BLaER1 treated with 17β-estradiol and CSF1 and Interleukin-3, amounts not matched to agents 10 nM and 100 nM (cell line): ENCODE data around the gene HTR5A.
A peak's percentile ranks its signal among the peaks of the same experiment; 100 is the strongest.

Source experiments
- H3K27ac ChIP-seq, 11 experiments: shearing (Covaris generic); formaldehyde crosslinking; 2 replicates each; pipeline ENCODE4 v1.8.1; 2022
- H3K27me3 ChIP-seq, 11 experiments: shearing (Covaris generic); formaldehyde crosslinking; 2 replicates each; pipeline ENCODE4 v1.8.1; 2022
- H3K36me3 ChIP-seq, 11 experiments: shearing (Covaris generic); formaldehyde crosslinking; 2 replicates each; pipeline ENCODE4 v1.8.1; 2022
- H3K4me1 ChIP-seq, 10 experiments: shearing (Covaris generic); formaldehyde crosslinking; 2 replicates each; pipeline ENCODE4 v1.8.1; 2022
- H3K4me2 ChIP-seq, 11 experiments: shearing (Covaris generic); formaldehyde crosslinking; 2 replicates each; pipeline ENCODE4 v1.8.1; 2022
- H3K4me3 ChIP-seq, 10 experiments: shearing (Covaris generic); formaldehyde crosslinking; 2 replicates each; pipeline ENCODE4 v1.8.1; 2022
- H3K9ac ChIP-seq, 11 experiments: shearing (Covaris generic); formaldehyde crosslinking; 2 replicates each; pipeline ENCODE4 v1.8.1; 2022
- H3K9me3 ChIP-seq, 11 experiments: shearing (Covaris generic); formaldehyde crosslinking; replicated peaks in 1 of 11; 2 replicates each; pipeline ENCODE4 v1.8.1; 2022
- H4K20me1 ChIP-seq, 11 experiments: shearing (Covaris generic); formaldehyde crosslinking; 2 replicates each; pipeline ENCODE4 v1.8.1; 2022
- Cebpa-rat ChIP-seq, 11 experiments: shearing (Covaris generic); IDR thresholded peaks; 2 replicates each; pipeline ENCODE4 v1.8.1; 2022

Gene HTR5A

DNA sequence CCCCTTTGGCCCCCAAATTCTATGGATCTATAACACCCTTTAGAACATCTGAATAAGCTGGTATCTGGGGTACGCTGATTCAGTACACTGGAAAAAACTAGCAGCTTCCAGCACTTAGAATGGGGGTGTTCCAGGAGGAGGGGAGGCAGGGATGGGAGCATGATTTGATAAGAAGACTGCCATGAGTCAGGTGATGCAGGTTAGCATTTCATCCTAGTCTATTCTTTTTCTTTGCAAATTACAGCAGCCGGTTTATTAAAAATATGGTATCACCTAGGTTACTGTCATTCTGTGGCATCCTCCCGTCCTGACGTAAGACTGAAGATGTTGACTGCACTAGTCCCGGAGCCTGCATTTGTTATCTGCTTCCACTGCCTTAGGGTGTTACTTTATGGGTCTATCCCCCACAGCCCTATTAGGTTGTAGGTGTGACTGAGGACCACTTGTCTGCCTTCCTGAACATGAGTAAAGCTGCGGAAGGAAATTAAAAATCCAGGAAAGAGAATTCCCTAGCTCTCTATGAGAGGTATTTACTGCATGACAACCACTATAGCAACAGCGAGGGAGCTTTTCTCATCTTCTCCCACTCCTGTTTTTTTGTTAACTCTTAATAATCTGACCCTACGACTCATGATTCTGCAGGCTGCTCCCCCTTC is 1.9 kb downstream of the HTR5A start:
- no peak overlapping the region for H3K9ac ChIP-seq
- peaks cover 0 to 15% (median 8%) of the 10 kb centered on the region in 11 experiments; a peak in 15 of 22 replicates for H3K27me3 ChIP-seq
- no peak overlapping the region for H3K4me3 ChIP-seq
- TF ChIP-seq Cebpa-rat (IDR thresholded peaks at IDR 0.05): no peak
- no peak overlapping the region for H3K27ac ChIP-seq
- peaks cover 0 to 11% (median 5%) of the 10 kb centered on the region in 11 experiments; a peak in 6 of 22 replicates for H4K20me1 ChIP-seq
- H3K4me2 ChIP-seq: no peak overlapping the region
- H3K9me3 ChIP-seq: no peaks in the 10 kb centered on the region
- no peaks in the 10 kb centered on the region for H3K36me3 ChIP-seq
- H3K4me1 ChIP-seq: peaks cover 0 to 5% (median 0%) of the 10 kb centered on the region in 10 experiments; a peak in 5 of 20 replicates

DNA sequence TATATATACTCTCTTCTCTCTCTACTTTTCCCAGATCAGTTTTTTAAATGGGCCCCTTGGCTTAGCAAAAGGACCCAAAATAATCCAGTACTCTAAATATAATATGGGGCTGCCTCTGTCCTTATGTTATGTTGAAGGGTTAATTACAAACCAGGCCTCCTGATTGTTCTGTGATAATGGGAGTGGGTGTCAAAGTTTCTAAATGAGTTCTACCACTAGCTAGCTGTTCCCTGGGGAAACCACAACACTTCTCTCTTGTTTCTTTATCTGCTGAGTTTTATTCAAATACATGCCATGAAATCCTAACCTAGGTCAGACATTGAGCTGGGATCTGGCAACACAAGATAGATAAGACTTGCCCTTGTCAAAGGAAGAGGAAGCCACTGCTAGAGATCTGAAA is 3.8 kb downstream of the HTR5A start:
- no peak overlapping the region for H3K27ac ChIP-seq
- H3K4me1 ChIP-seq: peaks cover 0 to 5% (median 0%) of the 10 kb centered on the region in 10 experiments; a peak in 5 of 20 replicates
- H3K27me3 ChIP-seq: peaks cover 0 to 15% (median 8%) of the 10 kb centered on the region in 11 experiments; a peak in 15 of 22 replicates
- TF ChIP-seq Cebpa-rat (IDR thresholded peaks at IDR 0.05): no peak
- H3K9ac ChIP-seq: no peak overlapping the region
- no peak overlapping the region for H3K4me2 ChIP-seq
- no peak overlapping the region for H3K4me3 ChIP-seq
- H4K20me1 ChIP-seq: peaks cover 0 to 11% (median 5%) of the 10 kb centered on the region in 11 experiments; a peak in 6 of 22 replicates
- no peaks in the 10 kb centered on the region for H3K36me3 ChIP-seq
- H3K9me3 ChIP-seq: no peaks in the 10 kb centered on the region

- Histone ChIP-seq H3K36me3 (no peaks in the 10 kb centered on the region), H3K4me2 (peak overlapping the region in 5 of 11 experiments; percentile 52 to 63 (median 60); a peak in 6 of 22 replicates), H4K20me1 (no peaks in the 10 kb centered on the region), H3K4me3 (no peak overlapping the region), H3K27me3 (no peaks in the 10 kb centered on the region), H3K27ac (no peak overlapping the region), H3K9ac (no peak overlapping the region), H3K9me3 (peaks cover 0 to 7% (median 0%) of the 10 kb centered on the region in 11 experiments; a peak in 2 of 22 replicates), H3K4me1 (peaks cover 0 to 43% (median 21%) of the 10 kb centered on the region in 10 experiments; a peak in 14 of 20 replicates)
- TF ChIP-seq Cebpa-rat (IDR thresholded peaks at IDR 0.05): no peak
Measured at GRCh38 chr7:155084021-155084420, 13.9 kb downstream of the HTR5A start.

GRCh38 chr7:155084969-155085368 is 14.8 kb downstream of the HTR5A start:
- no peak for TF ChIP-seq Cebpa-rat (IDR thresholded peaks at IDR 0.05)

GRCh38 chr7:155090684-155091083 is 20.6 kb downstream of the HTR5A start:
- Histone ChIP-seq H3K27ac (no peak overlapping the region), H3K9ac (no peak overlapping the region), H3K36me3 (no peaks in the 10 kb centered on the region), H3K9me3 (peaks cover 4 to 13% (median 7%) of the 10 kb centered on the region in 11 experiments; a peak in 10 of 22 replicates), H3K4me2 (peak overlapping the region in 10 of 11 experiments; percentile 0 to 75 (median 56); a peak in 16 of 22 replicates), H3K4me3 (no peak overlapping the region), H3K27me3 (no peaks in the 10 kb centered on the region), H4K20me1 (no peaks in the 10 kb centered on the region), H3K4me1 (peaks cover 0 to 85% (median 57%) of the 10 kb centered on the region in 10 experiments; a peak in 15 of 20 replicates)
- TF ChIP-seq Cebpa-rat (IDR thresholded peaks at IDR 0.05): no peak

More at GRCh38 chr7:155084969-155085368, 14.8 kb downstream of the HTR5A start:
- Histone ChIP-seq H3K9me3 (peaks cover 0 to 12% (median 0%) of the 10 kb centered on the region in 11 experiments; a peak in 3 of 22 replicates), H3K27ac (no peak overlapping the region), H3K27me3 (no peaks in the 10 kb centered on the region), H3K4me1 (peaks cover 0 to 51% (median 22%) of the 10 kb centered on the region in 10 experiments; a peak in 14 of 20 replicates), H3K4me2 (peak overlapping the region in 8 of 11 experiments; percentile 3 to 63 (median 54); a peak in 12 of 22 replicates), H3K9ac (no peak overlapping the region), H3K36me3 (no peaks in the 10 kb centered on the region), H3K4me3 (no peak overlapping the region), H4K20me1 (no peaks in the 10 kb centered on the region)

DNA sequence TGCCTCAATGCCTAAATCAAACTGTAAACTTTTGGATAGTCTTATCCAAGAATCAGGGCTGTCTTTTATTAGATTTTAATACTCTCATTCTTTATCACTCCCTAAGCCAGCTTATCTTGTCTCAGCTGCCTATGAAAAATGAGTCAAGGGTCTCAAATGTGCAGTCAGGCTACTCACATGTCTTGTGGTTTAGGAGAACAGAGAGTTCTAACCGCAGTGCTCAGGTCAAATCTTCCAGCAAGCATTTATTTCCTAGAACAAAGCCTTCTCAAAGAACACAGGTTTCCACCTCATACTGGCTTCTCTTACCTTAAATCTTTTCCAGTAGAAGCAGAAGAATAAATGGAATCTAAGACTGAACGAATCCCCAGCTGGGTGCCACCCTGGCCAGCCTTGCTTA is 23.5 kb downstream of the HTR5A start:
- no peaks in the 10 kb centered on the region for H4K20me1 ChIP-seq
- H3K9me3 ChIP-seq: peaks cover 18 to 40% (median 27%) of the 10 kb centered on the region in 11 experiments
- no peak overlapping the region for H3K4me3 ChIP-seq
- no peak for TF ChIP-seq Cebpa-rat (IDR thresholded peaks at IDR 0.05)
- H3K36me3 ChIP-seq: no peaks in the 10 kb centered on the region
- H3K27me3 ChIP-seq: no peaks in the 10 kb centered on the region
- no peak overlapping the region for H3K27ac ChIP-seq
- peaks cover 0 to 65% (median 50%) of the 10 kb centered on the region in 10 experiments; a peak in 15 of 20 replicates for H3K4me1 ChIP-seq
- H3K9ac ChIP-seq: no peak overlapping the region
- peak overlapping the region in 6 of 11 experiments; percentile 3 to 75 (median 66); a peak in 9 of 22 replicates for H3K4me2 ChIP-seq

DNA sequence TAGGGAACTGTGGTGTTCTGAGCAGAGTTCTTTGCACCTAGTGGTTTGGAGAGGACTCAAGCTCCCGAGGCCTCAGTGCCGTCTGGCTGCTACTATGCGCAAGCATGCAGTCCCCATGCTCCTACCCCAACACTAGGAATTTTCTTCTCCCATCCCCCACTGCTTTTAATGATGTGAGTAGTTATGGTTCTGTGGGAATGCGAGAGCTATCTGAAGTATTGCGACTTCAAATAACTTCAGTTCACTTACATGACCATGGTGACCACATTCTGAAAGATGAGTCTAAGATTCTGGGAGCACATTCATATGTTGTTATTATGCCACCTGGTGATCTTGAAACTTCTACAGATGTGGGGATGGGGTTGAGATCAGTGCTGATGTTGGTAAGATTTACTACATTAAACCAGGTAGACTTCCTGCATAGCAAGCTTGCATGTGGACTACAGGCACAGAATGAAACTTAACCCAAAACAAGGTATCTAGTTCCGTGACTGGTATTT is 24.6 kb downstream of the HTR5A start:
- Histone ChIP-seq H4K20me1 (no peaks in the 10 kb centered on the region), H3K4me2 (peak overlapping the region in 6 of 11 experiments; percentile 24 to 75 (median 66); a peak in 10 of 22 replicates), H3K27ac (no peak overlapping the region), H3K36me3 (no peaks in the 10 kb centered on the region), H3K27me3 (no peaks in the 10 kb centered on the region), H3K9me3 (peaks cover 18 to 37% (median 27%) of the 10 kb centered on the region in 11 experiments), H3K4me3 (no peak overlapping the region), H3K4me1 (peaks cover 0 to 54% (median 45%) of the 10 kb centered on the region in 10 experiments; a peak in 15 of 20 replicates), H3K9ac (no peak overlapping the region)
- no peak for TF ChIP-seq Cebpa-rat (IDR thresholded peaks at IDR 0.05)

DNA sequence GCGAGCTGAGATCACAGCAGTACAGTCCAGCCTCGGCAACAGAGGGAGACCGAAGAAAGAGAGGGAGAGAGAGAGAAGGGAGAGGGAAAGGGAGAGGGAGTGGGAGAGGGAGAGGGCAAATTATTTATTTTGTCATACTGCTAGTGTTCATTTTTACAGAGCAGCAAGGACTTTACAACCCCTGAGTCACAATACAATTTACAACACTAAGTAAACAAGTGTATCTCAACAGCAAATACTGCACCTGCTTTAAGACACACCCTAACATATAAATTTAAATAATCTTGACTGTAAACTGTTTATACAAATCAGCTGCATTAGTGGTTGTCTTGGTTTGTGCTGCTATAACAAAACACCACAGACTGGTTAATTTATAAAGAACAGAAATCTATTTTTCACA is 27.2 kb downstream of the HTR5A start:
- Histone ChIP-seq H4K20me1 (no peaks in the 10 kb centered on the region), H3K4me1 (peaks cover 0 to 29% (median 22%) of the 10 kb centered on the region in 10 experiments; a peak in 12 of 20 replicates), H3K9me3 (peaks cover 18 to 35% (median 27%) of the 10 kb centered on the region in 11 experiments), H3K36me3 (no peaks in the 10 kb centered on the region), H3K27me3 (no peaks in the 10 kb centered on the region), H3K9ac (no peak overlapping the region), H3K4me2 (no peak overlapping the region), H3K4me3 (no peak overlapping the region), H3K27ac (no peak overlapping the region)
- no peak for TF ChIP-seq Cebpa-rat (IDR thresholded peaks at IDR 0.05)

DNA sequence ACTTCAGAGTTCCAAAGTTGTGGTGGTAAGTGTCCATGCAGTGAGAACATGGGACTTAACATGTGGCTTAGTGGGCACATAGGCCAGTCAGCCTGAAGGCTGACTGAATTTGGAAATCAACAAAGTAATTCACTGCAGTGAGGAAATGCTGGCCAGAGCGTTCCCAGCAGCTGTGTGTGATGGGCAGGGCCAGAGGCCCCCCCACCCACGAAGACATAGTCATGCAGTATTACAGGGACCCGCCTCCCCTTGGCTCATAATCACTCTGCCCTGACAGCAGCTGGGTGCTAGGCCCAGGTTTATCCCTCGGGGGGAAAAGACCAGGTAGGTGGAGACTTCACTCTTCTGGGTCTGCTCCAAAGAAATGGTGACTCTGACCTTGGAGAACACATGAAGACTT is 33.7 kb downstream of the HTR5A start:
- Histone ChIP-seq H3K27me3 (no peaks in the 10 kb centered on the region), H3K9ac (no peak overlapping the region), H3K4me3 (no peak overlapping the region), H3K4me2 (peak overlapping the region in 7 of 11 experiments; percentile 6 to 55 (median 44); a peak in 11 of 22 replicates), H3K9me3 (0 out of 22 replicates have a peak, but pooled peaks cover 0 to under 1% (median 0%) of the 10 kb centered on the region in 11 experiments), H3K27ac (no peak overlapping the region), H3K4me1 (peaks cover 0 to 56% (median 41%) of the 10 kb centered on the region in 10 experiments; a peak in 16 of 20 replicates), H4K20me1 (no peaks in the 10 kb centered on the region), H3K36me3 (no peaks in the 10 kb centered on the region)
- no peak for TF ChIP-seq Cebpa-rat (IDR thresholded peaks at IDR 0.05)
